Tibial nerve (tissue), 4 donors: Measurements from ENCODE around the gene PPP1R16B. TPM values are rescaled to one million over a fixed set of nuclear protein-coding genes. Genes with fewer than 3 reads are reported as not detected.

Source experiments
- DNase-seq, 2 donors: peaks; one replicate each; pipeline ENCODE4 v3.0.0-alpha.2; 2019; ENCODE audit warnings: low spot score in 2 of 2
- H3K27ac ChIP-seq, 4 donors: fragments of 200-600 bp; sonication (generic) in 3 of 4; one replicate each; pipeline ENCODE4 v1.5.1; 2017 to 2019; ENCODE audit warnings: mild to moderate bottlenecking in 1 of 4
- H3K27me3 ChIP-seq, 2 donors: fragments of 200-600 bp; sonication (generic) in 1 of 2; one replicate each; pipeline versions ENCODE4 v1.5.1 to v1.6.0; 2017 to 2019
- H3K36me3 ChIP-seq, 3 donors: fragments of 200-600 bp; sonication (generic); one replicate each; pipeline ENCODE4 v1.5.1; 2018 to 2019
- H3K4me1 ChIP-seq, 4 donors: fragments of 200-600 bp; sonication (generic) in 3 of 4; one replicate each; pipeline ENCODE4 v1.5.1; 2017 to 2019
- H3K4me3 ChIP-seq, 4 donors: fragments of 200-600 bp; sonication (generic) in 3 of 4; one replicate each; pipeline ENCODE4 v1.5.1; 2017 to 2019; ENCODE audit warnings: mild to moderate bottlenecking in 1 of 4, moderate library complexity in 1 of 4
- H3K9me3 ChIP-seq, 4 donors: fragments of 200-600 bp; sonication (generic) in 3 of 4; one replicate each; pipeline ENCODE4 v1.5.1; 2017 to 2019
- EP300 ChIP-seq, 2 donors: sonication (generic); formaldehyde crosslinking; IDR thresholded peaks; one replicate each; pipeline ENCODE4 v1.6.1; 2017; ENCODE audit warnings: antibody characterized with exemption in 2 of 2, mild to moderate bottlenecking in 1 of 2
- POLR2A ChIP-seq, 2 donors: fragments of 450-650 bp; IDR thresholded peaks; one replicate each; pipeline ENCODE4 v1.6.1; 2017; ENCODE audit warnings: antibody characterized with exemption in 2 of 2, mild to moderate bottlenecking in 2 of 2, moderate library complexity in 2 of 2
- WGBS, 2 donors: methylation state at CpG; one replicate each; pipeline ENCODE4 v1.1.5; 2018; 5-methylcytosine and 5-hydroxymethylcytosine counted together
- total RNA-seq, 4 donors: library from RNA; depleted of rRNA; stranded (reverse); fragments of >200 nt; gene quantifications; one replicate each; pipeline ENCODE4 v1.1.0, GENCODE V29; 2016
- TF ChIP-seq, protein P1 (sequence below), 5 experiments: fragments of 200-600 bp in 3 of 5; fragments of 450-650 bp in 2 of 5; sonication (generic) in 3 of 5; IDR thresholded peaks; one replicate each; pipeline ENCODE4 v1.5.1; 2016 to 2019; ENCODE audit warnings: antibody characterized with exemption in 5 of 5, mild to moderate bottlenecking in 3 of 5, moderate library complexity in 2 of 5

Gene PPP1R16B
- total RNA-seq, 4 donors from 2014 or later: 2.1 to 5.7 (median 4.6) TPM

GRCh38 chr20:38930242-38930569 lies 124.7 kb downstream of the PPP1R16B start:
- Histone ChIP-seq H3K9me3 (no peaks in the 10 kb centered on the region), H3K36me3 (no peaks in the 10 kb centered on the region), H3K27ac (no peak overlapping the region), H3K4me3 (no peak overlapping the region), H3K27me3 (peaks cover 0 to 20% of the 10 kb centered on the region in 2 donors), H3K4me1 (peaks cover 0 to 15% (median 7%) of the 10 kb centered on the region in 4 donors)
- 84 to 90% methylated on average over 1 of the region's 1 CpG for WGBS, 2 donors
- TF ChIP-seq, protein P1, sequence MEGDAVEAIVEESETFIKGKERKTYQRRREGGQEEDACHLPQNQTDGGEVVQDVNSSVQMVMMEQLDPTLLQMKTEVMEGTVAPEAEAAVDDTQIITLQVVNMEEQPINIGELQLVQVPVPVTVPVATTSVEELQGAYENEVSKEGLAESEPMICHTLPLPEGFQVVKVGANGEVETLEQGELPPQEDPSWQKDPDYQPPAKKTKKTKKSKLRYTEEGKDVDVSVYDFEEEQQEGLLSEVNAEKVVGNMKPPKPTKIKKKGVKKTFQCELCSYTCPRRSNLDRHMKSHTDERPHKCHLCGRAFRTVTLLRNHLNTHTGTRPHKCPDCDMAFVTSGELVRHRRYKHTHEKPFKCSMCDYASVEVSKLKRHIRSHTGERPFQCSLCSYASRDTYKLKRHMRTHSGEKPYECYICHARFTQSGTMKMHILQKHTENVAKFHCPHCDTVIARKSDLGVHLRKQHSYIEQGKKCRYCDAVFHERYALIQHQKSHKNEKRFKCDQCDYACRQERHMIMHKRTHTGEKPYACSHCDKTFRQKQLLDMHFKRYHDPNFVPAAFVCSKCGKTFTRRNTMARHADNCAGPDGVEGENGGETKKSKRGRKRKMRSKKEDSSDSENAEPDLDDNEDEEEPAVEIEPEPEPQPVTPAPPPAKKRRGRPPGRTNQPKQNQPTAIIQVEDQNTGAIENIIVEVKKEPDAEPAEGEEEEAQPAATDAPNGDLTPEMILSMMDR (IDR thresholded peaks at IDR 0.05): no peak
- DNase-seq: no peak

DNA sequence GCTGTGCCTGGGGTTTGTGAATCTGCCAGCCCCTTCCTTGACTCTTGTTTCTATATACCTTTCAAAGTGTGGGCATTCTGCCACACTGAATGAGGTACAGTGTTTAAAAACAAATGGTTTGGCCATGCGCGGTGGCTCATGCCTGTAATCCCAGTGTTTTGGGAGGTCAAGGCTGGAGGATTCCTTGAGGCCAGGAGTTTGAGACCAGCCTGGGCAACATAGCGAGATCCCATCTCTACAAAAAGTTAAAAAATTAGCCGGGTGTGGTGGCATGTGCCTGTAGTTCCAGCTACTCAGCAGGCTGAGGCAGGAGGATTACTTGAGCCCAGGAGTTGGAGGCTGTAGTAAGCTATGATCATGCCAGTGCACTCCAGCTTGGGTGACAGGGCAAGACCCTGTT lies 126.5 kb downstream of the PPP1R16B start:
- 97 to 98% methylated on average over 4 of the region's 4 CpGs for WGBS, 2 donors
- Histone ChIP-seq H3K4me1 (peaks cover 0 to 3% (median 2%) of the 10 kb centered on the region in 4 donors), H3K36me3 (no peaks in the 10 kb centered on the region), H3K27ac (no peak overlapping the region), H3K9me3 (no peaks in the 10 kb centered on the region), H3K4me3 (no peak overlapping the region), H3K27me3 (peaks cover 0 to 20% of the 10 kb centered on the region in 2 donors)
- no peak for DNase-seq
- TF ChIP-seq POLR2A (IDR thresholded peaks at IDR 0.05) (no peak), EP300 (IDR thresholded peaks at IDR 0.05) (no peak)
- TF ChIP-seq, protein P1 (IDR thresholded peaks at IDR 0.05): no peak

DNA sequence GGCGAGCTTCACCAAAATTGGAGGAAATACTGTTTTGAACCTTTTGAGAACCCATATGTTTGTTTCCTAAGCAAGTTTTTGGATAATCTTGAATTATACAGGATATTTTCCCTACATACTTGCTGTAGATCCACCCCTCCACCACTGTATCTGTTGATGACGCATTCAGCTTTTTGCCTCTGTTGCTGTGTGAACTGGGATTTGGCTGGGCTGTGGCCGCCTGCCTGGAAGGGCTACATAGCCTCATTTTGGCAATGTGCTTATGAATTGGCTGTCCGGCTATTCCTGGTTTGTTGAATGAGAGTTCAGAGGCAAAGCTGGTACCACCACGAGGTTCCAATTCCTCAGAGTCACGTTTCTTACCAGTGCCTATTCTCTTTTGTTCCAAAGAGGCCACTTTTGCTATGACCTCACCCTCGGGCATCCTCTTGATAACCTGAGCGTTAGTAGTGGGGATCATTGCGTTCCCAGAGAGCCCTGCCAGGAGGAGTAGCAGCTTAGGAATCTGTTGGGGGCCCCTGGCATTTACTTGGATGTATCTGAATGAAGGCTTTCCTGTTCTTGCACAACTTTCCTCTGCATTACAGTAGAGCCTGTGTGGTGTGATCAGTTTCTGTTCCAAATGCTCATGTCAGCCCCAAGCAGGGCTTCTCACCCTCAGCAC lies 127.1 kb downstream of the PPP1R16B start:
- WGBS, 2 donors: 56 to 65% methylated on average over 9 of the region's 9 CpGs
- Histone ChIP-seq H3K27me3 (peaks cover 0 to 18% of the 10 kb centered on the region in 2 donors), H3K9me3 (no peaks in the 10 kb centered on the region), H3K4me3 (no peak overlapping the region), H3K36me3 (no peaks in the 10 kb centered on the region), H3K27ac (no peak overlapping the region), H3K4me1 (no peaks in the 10 kb centered on the region)
- TF ChIP-seq, protein P1 (IDR thresholded peaks at IDR 0.05): no peak
- TF ChIP-seq EP300 (IDR thresholded peaks at IDR 0.05) (no peak), POLR2A (IDR thresholded peaks at IDR 0.05) (no peak)
- no peak for DNase-seq

GRCh38 chr20:38934530-38934929 lies 129.0 kb downstream of the PPP1R16B start:
- no peak for DNase-seq
- WGBS, 2 donors: 95 to 97% methylated on average over 5 of the region's 5 CpGs
- Histone ChIP-seq H3K36me3 (no peaks in the 10 kb centered on the region), H3K27ac (no peak overlapping the region), H3K4me1 (no peaks in the 10 kb centered on the region), H3K27me3 (peaks cover 0 to under 1% of the 10 kb centered on the region in 2 donors), H3K4me3 (no peak overlapping the region), H3K9me3 (no peaks in the 10 kb centered on the region)
- TF ChIP-seq EP300 (IDR thresholded peaks at IDR 0.05) (no peak), POLR2A (IDR thresholded peaks at IDR 0.05) (no peak)
- TF ChIP-seq, protein P1 (IDR thresholded peaks at IDR 0.05): no peak

DNA sequence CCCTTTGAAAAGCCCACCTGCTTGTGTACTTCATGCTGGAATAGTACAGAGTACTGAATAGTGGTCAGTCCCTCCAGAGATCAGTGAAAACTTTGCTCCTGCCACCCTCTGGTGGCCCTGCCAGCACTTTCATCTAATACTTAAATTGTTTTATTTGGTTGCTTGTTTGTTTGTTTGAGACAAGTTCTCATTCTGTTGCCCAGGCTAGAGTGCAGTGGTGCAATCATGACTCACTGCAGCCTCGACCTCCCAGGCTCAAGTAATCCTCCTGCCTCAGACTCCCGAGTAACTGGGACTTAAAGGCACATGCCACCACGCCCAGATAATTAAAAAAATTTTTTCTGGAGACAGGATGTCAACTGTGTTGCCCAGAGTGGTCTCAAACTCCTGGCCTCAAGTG lies 129.8 kb downstream of the PPP1R16B start:
- WGBS, 2 donors: 44 to 50% methylated on average over 3 of the region's 3 CpGs
- no peak for DNase-seq

More for the DNA sequence above, 129.8 kb downstream of the PPP1R16B start:
- Histone ChIP-seq H3K9me3 (no peaks in the 10 kb centered on the region), H3K4me3 (no peak overlapping the region), H3K4me1 (no peaks in the 10 kb centered on the region), H3K36me3 (no peaks in the 10 kb centered on the region), H3K27me3 (no peaks in the 10 kb centered on the region), H3K27ac (no peak overlapping the region)
- TF ChIP-seq EP300 (IDR thresholded peaks at IDR 0.05) (no peak), POLR2A (IDR thresholded peaks at IDR 0.05) (no peak)
- TF ChIP-seq, protein P1 (IDR thresholded peaks at IDR 0.05): no peak
